Renal cortex interstitium (tissue), 11 donors: ENCODE data around the gene NOS1. TPM values are rescaled to one million over a fixed set of nuclear protein-coding genes. Genes with fewer than 3 reads are reported as not detected.

Experiments used
- DNase-seq, 11 donors: peaks; one replicate each; pipeline ENCODE4 v3.0.0-alpha.2; 2013; ENCODE audit warnings: low read depth in 9 of 11, low spot score in 4 of 11; ENCODE audit errors: extremely low read depth in 1 of 11
- polyA plus RNA-seq, 3 donors: library from polyadenylated mRNA; unstranded; fragments of 120-200 nt; gene quantifications; one replicate each; pipeline ENCODE4 v1.2.1, GENCODE V29; 2013; ENCODE audit not compliant: insufficient read length in 3 of 3

NOS1 gene
- polyA plus RNA-seq, 3 donors, result 0.45 to 1.4 (median 0.65) TPM

- DNase-seq, result no peak
Measured at GRCh38 chr12:117292688-117293087, 68.7 kb downstream of the NOS1 start.

- no peak for DNase-seq
Measured at GRCh38 chr12:117284140-117284539, 77.3 kb downstream of the NOS1 start.

- no peak for DNase-seq
Measured at GRCh38 chr12:117282490-117282889, 78.9 kb downstream of the NOS1 start.

GRCh38 chr12:117280019-117280680, 81.3 kb downstream of the NOS1 start:
- no peak for DNase-seq

GRCh38 chr12:117279606-117280005, 81.8 kb downstream of the NOS1 start:
- DNase-seq, result peak in 4 of 11 donors; percentile 2 to 13 (median 8)

GRCh38 chr12:117277875-117278274, 83.6 kb downstream of the NOS1 start:
- DNase-seq, result no peak

- DNase-seq, result no peak
Measured at GRCh38 chr12:117273091-117273490, 88.3 kb downstream of the NOS1 start.

- no peak for DNase-seq
Measured at GRCh38 chr12:117272690-117273089, 88.7 kb downstream of the NOS1 start.

GRCh38 chr12:117262749-117263148, 98.7 kb downstream of the NOS1 start:
- no peak for DNase-seq

- DNase-seq, result no peak
Measured at GRCh38 chr12:117261247-117261646, 100.2 kb downstream of the NOS1 start.

GRCh38 chr12:117255386-117255785, 106.0 kb downstream of the NOS1 start:
- no peak for DNase-seq

GRCh38 chr12:117243488-117243887, 117.9 kb downstream of the NOS1 start:
- DNase-seq, result no peak

GRCh38 chr12:117241697-117242096, 119.7 kb downstream of the NOS1 start:
- DNase-seq, result no peak

GRCh38 chr12:117240081-117240755, 121.2 kb downstream of the NOS1 start:
- no peak for DNase-seq

GRCh38 chr12:117236456-117237001, 124.9 kb downstream of the NOS1 start:
- peak; percentile 31 to 72 (median 52) for DNase-seq

- DNase-seq, result no peak
Measured at GRCh38 chr12:117235261-117235660, 126.2 kb downstream of the NOS1 start.

GRCh38 chr12:117234441-117234840, 127.0 kb downstream of the NOS1 start:
- DNase-seq, result no peak

- DNase-seq, result no peak
Measured at GRCh38 chr12:117231750-117232149, 129.7 kb downstream of the NOS1 start.

GRCh38 chr12:117228239-117228638, 133.2 kb downstream of the NOS1 start:
- no peak for DNase-seq

- DNase-seq, result no peak
Measured at GRCh38 chr12:117227000-117227653, 134.3 kb downstream of the NOS1 start.
